Measurements from ENCODE around the gene RGS5.

- TF ChIP-seq CTCF (IDR thresholded peaks at IDR 0.05), result no peak
- no peak for TF ChIP-seq POLR2A (IDR thresholded peaks at IDR 0.05)
Measured at GRCh38 chr1:163186862-163187261, 15.9 kb downstream of the RGS5 start.
